Vagina (tissue), 2 donors: ENCODE measurements around the gene GATA5. TPM values are rescaled to one million over a fixed set of nuclear protein-coding genes. Genes with fewer than 3 reads are reported as not detected.

Experiments
- DNase-seq, 2 donors: peaks; one replicate each; pipeline ENCODE4 v3.0.0-alpha.2; 2017; ENCODE audit errors: extremely low spot score in 2 of 2
- H3K27ac ChIP-seq: fragments of 200-600 bp; sonication (generic); one replicate; pipeline ENCODE4 v1.5.1; 2019
- H3K27me3 ChIP-seq: fragments of 200-600 bp; sonication (generic); one replicate; pipeline ENCODE4 v1.5.1; 2019
- H3K36me3 ChIP-seq, 2 donors: fragments of 200-600 bp; sonication (generic); one replicate each; pipeline ENCODE4 v1.5.1; 2017 to 2019
- H3K4me1 ChIP-seq: fragments of 200-600 bp; sonication (generic); one replicate; pipeline ENCODE4 v1.5.1; 2019
- H3K4me3 ChIP-seq, 2 donors: fragments of 200-600 bp; sonication (generic); 1 replicate in 1 of 2; 2 replicates in 1 of 2; pipeline ENCODE4 v1.5.1; 2016 to 2019
- H3K9me3 ChIP-seq: fragments of 200-600 bp; sonication (generic); one replicate; pipeline ENCODE4 v1.5.1; 2019
- CTCF ChIP-seq, 3 experiments: fragments of 450-650 bp in 2 of 3; fragments of 200-600 bp in 1 of 3; sonication (generic) in 1 of 3; IDR thresholded peaks; one replicate each; pipeline ENCODE4 v1.5.1; 2017 to 2019; ENCODE audit warnings: antibody characterized with exemption in 3 of 3, mild to moderate bottlenecking in 2 of 3, moderate library complexity in 2 of 3
- POLR2A ChIP-seq, 2 donors: fragments of 450-650 bp; IDR thresholded peaks; one replicate each; pipeline ENCODE4 v1.6.1; 2017; ENCODE audit warnings: antibody characterized with exemption in 2 of 2, mild to moderate bottlenecking in 2 of 2, moderate library complexity in 2 of 2
- POLR2AphosphoS5 ChIP-seq, 2 donors: sonication (generic); formaldehyde crosslinking; IDR thresholded peaks; one replicate each; pipeline ENCODE4 v1.9.0; 2017; ENCODE audit warnings: antibody characterized with exemption in 2 of 2, mild to moderate bottlenecking in 2 of 2, low read depth in 1 of 2; ENCODE audit not compliant: insufficient read depth in 1 of 2
- intact Hi-C: fragments of 100-400 bp; cut with DNase I; formaldehyde crosslinking; loops from one replicate; pipeline ENCODE4 v1.15.1; 2023
- total RNA-seq: library from RNA; depleted of rRNA; stranded (reverse); fragments of >200 nt; gene quantifications from one replicate; pipeline ENCODE4 v1.2.3, GENCODE V29; 2016

The GATA5 gene
- total RNA-seq, 1 donor from 2014 or later, result 7.9 TPM

- Histone ChIP-seq H3K36me3 (no peaks in the 10 kb centered on the region), H3K4me3 (no peak overlapping the region), H3K9me3 (no peaks in the 10 kb centered on the region), H3K4me1 (no peaks in the 10 kb centered on the region), H3K27ac (no peak overlapping the region), H3K27me3 (no peaks in the 10 kb centered on the region)
- TF ChIP-seq CTCF (IDR thresholded peaks at IDR 0.05), result no peak
- no peak for TF ChIP-seq POLR2A (IDR thresholded peaks at IDR 0.05)
- no peak for TF ChIP-seq POLR2AphosphoS5 (IDR thresholded peaks at IDR 0.05; ENCODE audit: insufficient read depth in 1 of 2, low read depth in 1 of 2)
- DNase-seq, result no peak
- intact Hi-C loops, result no loop called here
Measured at GRCh38 chr20:62451156-62451767, 24.5 kb downstream of the GATA5 start.

GRCh38 chr20:62449951-62450691 is 25.7 kb downstream of the GATA5 start:
- intact Hi-C loops, result no loop called here

GRCh38 chr20:62448788-62449187 is 27.0 kb downstream of the GATA5 start:
- no peak overlapping the region for H3K4me3 ChIP-seq
- H3K36me3 ChIP-seq, result no peaks in the 10 kb centered on the region
- no peak for TF ChIP-seq CTCF (IDR thresholded peaks at IDR 0.05)
- TF ChIP-seq POLR2A (IDR thresholded peaks at IDR 0.05), result no peak
- TF ChIP-seq POLR2AphosphoS5 (IDR thresholded peaks at IDR 0.05; ENCODE audit: insufficient read depth in 1 of 2, low read depth in 1 of 2), result no peak
- no peaks in the 10 kb centered on the region for H3K4me1 ChIP-seq
- no peaks in the 10 kb centered on the region for H3K27me3 ChIP-seq
- H3K9me3 ChIP-seq, result no peaks in the 10 kb centered on the region
- no peak for DNase-seq
- intact Hi-C loops, result no loop called here
- H3K27ac ChIP-seq, result no peak overlapping the region

More at GRCh38 chr20:62449951-62450691, 25.7 kb downstream of the GATA5 start:
- Histone ChIP-seq H3K4me1 (no peaks in the 10 kb centered on the region), H3K36me3 (no peaks in the 10 kb centered on the region), H3K27me3 (no peaks in the 10 kb centered on the region), H3K4me3 (no peak overlapping the region), H3K9me3 (no peaks in the 10 kb centered on the region), H3K27ac (no peak overlapping the region)
- TF ChIP-seq POLR2A (IDR thresholded peaks at IDR 0.05) (no peak), CTCF (IDR thresholded peaks at IDR 0.05) (no peak)
- DNase-seq, result no peak

- intact Hi-C loops, result no loop called here
- H3K4me1 ChIP-seq, result no peaks in the 10 kb centered on the region
- no peak overlapping the region for H3K4me3 ChIP-seq
- TF ChIP-seq POLR2AphosphoS5 (IDR thresholded peaks at IDR 0.05; ENCODE audit: insufficient read depth in 1 of 2, low read depth in 1 of 2) (no peak), POLR2A (IDR thresholded peaks at IDR 0.05) (no peak), CTCF (IDR thresholded peaks at IDR 0.05) (no peak)
- H3K9me3 ChIP-seq, result no peaks in the 10 kb centered on the region
- H3K36me3 ChIP-seq, result no peaks in the 10 kb centered on the region
- H3K27ac ChIP-seq, result no peak overlapping the region
- H3K27me3 ChIP-seq, result no peaks in the 10 kb centered on the region
- no peak for DNase-seq
Measured at GRCh38 chr20:62448038-62448437, 27.8 kb downstream of the GATA5 start.
